ENCODE data around the gene DLGAP1.
"Not testable (repeated sequence)": the region's sequence is repeated elsewhere in the genome, so short reads cannot be mapped to it uniquely, and the experiment has no call there.

Gene DLGAP1

DNA sequence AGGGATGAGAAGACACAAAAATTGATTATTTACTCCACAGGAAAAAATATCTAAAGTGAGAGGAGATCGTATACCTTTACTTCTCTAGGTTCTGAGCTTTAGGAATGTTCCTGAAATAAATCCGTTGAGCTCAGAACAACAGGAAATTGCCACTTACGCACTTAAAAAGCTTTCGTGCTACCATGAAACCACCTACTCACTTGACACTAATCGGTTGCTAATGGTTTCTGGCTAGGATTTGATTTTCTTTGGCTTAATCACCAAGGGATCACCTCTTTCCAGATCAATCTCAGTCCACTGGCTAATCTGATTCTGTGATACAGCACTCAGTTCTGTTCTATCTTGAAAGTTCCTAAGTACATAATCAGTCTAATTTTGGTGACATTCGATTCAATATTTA, 419.6 kb downstream of the DLGAP1 start:
- TF ChIP-seq, protein P1, sequence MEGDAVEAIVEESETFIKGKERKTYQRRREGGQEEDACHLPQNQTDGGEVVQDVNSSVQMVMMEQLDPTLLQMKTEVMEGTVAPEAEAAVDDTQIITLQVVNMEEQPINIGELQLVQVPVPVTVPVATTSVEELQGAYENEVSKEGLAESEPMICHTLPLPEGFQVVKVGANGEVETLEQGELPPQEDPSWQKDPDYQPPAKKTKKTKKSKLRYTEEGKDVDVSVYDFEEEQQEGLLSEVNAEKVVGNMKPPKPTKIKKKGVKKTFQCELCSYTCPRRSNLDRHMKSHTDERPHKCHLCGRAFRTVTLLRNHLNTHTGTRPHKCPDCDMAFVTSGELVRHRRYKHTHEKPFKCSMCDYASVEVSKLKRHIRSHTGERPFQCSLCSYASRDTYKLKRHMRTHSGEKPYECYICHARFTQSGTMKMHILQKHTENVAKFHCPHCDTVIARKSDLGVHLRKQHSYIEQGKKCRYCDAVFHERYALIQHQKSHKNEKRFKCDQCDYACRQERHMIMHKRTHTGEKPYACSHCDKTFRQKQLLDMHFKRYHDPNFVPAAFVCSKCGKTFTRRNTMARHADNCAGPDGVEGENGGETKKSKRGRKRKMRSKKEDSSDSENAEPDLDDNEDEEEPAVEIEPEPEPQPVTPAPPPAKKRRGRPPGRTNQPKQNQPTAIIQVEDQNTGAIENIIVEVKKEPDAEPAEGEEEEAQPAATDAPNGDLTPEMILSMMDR (IDR thresholded peaks at IDR 0.05; ENCODE audit: low read depth, low read length), result no peak
- H3K4me3 ChIP-seq (ENCODE audit: low read depth, low read length), result no peak overlapping the region
- H3K36me3 ChIP-seq, result no peaks in the 10 kb centered on the region
- no peak overlapping the region for H3K27ac ChIP-seq
- DNase-seq, result no peak
- no peaks in the 10 kb centered on the region for H3K9me3 ChIP-seq (ENCODE audit: severe bottlenecking)
- H3K27me3 ChIP-seq (ENCODE audit: insufficient read depth, low read depth, severe bottlenecking), result peaks cover 7% of the 10 kb centered on the region

DNA sequence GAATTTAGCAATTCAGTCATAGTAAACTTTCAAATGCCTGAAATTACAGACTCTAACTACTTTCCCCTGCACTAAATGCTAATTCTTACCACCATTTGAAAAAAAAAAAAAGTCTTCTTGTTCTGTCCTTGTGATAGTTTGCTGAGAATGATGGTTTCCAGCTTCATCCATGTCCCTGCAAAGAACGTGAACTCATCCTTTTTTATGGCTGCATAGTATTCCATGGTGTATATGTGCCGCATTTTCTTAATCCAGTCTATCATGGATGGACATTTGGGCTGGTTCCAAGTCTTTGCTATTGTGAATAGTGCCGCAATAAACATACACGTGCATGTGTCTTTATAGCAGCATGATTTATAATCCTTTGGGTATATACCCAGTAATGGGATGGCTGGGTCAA, 420.3 kb downstream of the DLGAP1 start:
- H3K27me3 ChIP-seq (ENCODE audit: insufficient read depth, low read depth, severe bottlenecking); DNase-seq; H3K36me3 ChIP-seq: not testable (repeated sequence)

GRCh38 chr18:4026542-4026941, 428.6 kb downstream of the DLGAP1 start:
- DNase-seq, result no peak
- H3K27ac ChIP-seq, result no peak overlapping the region
- no peaks in the 10 kb centered on the region for H3K36me3 ChIP-seq
- H3K9me3 ChIP-seq (ENCODE audit: severe bottlenecking), result no peaks in the 10 kb centered on the region
- TF ChIP-seq, protein P1 (IDR thresholded peaks at IDR 0.05; ENCODE audit: low read depth, low read length), result no peak
- H3K27me3 ChIP-seq (ENCODE audit: insufficient read depth, low read depth, severe bottlenecking), result peaks cover 11% of the 10 kb centered on the region
- no peak overlapping the region for H3K4me3 ChIP-seq (ENCODE audit: low read depth, low read length)

More for the DNA sequence above, 420.3 kb downstream of the DLGAP1 start:
- H3K9me3 ChIP-seq (ENCODE audit: severe bottlenecking); H3K4me3 ChIP-seq (ENCODE audit: low read depth, low read length); H3K27ac ChIP-seq: not testable (repeated sequence)

- H3K27me3 ChIP-seq (ENCODE audit: insufficient read depth, low read depth, severe bottlenecking), result peaks cover 11% of the 10 kb centered on the region
- no peaks in the 10 kb centered on the region for H3K9me3 ChIP-seq (ENCODE audit: severe bottlenecking)
- no peak overlapping the region for H3K4me3 ChIP-seq (ENCODE audit: low read depth, low read length)
- no peaks in the 10 kb centered on the region for H3K36me3 ChIP-seq
- H3K27ac ChIP-seq, result no peak overlapping the region
- TF ChIP-seq, protein P1 (IDR thresholded peaks at IDR 0.05; ENCODE audit: low read depth, low read length), result no peak
- no peak for DNase-seq
These were observed 430.4 kb downstream of the DLGAP1 start for GRCh38 chr18:4024702-4025101.

- H3K27ac ChIP-seq, H3K36me3 ChIP-seq: not testable (repeated sequence)
These were observed 432.4 kb downstream of the DLGAP1 start for GRCh38 chr18:4022749-4023148.

DNA sequence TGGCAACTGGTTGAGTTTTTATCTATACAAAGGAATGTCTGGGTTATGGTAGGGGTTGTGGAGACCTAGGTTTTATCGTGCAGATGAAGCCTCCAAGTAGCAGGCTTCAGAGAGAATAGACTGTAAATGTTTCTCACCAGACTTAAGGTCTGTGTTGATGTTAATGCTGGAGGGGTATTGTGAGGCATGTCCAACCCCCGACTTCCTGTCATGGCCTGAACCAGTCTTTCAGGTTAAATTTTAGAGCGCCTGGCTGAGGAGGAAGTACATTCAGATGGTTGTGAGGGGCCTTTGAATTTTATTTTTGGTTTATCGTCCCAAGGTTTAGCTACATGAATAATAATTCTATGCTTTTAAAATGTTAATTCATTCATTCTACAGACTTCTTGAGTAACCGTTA, 435.1 kb downstream of the DLGAP1 start:
- DNase-seq, result no peak
- H3K9me3 ChIP-seq (ENCODE audit: severe bottlenecking), result no peaks in the 10 kb centered on the region
- no peak overlapping the region for H3K4me3 ChIP-seq (ENCODE audit: low read depth, low read length)
- H3K27ac ChIP-seq, result no peak overlapping the region
- TF ChIP-seq, protein P1 (IDR thresholded peaks at IDR 0.05; ENCODE audit: low read depth, low read length), result no peak
- H3K36me3 ChIP-seq, result no peaks in the 10 kb centered on the region
- H3K27me3 ChIP-seq (ENCODE audit: insufficient read depth, low read depth, severe bottlenecking), result peaks cover 16% of the 10 kb centered on the region

More at GRCh38 chr18:4022749-4023148, 432.4 kb downstream of the DLGAP1 start:
- H3K4me3 ChIP-seq (ENCODE audit: low read depth, low read length); H3K9me3 ChIP-seq (ENCODE audit: severe bottlenecking); DNase-seq: not testable (repeated sequence)
- peaks cover 15% of the 10 kb centered on the region for H3K27me3 ChIP-seq (ENCODE audit: insufficient read depth, low read depth, severe bottlenecking)

DNA sequence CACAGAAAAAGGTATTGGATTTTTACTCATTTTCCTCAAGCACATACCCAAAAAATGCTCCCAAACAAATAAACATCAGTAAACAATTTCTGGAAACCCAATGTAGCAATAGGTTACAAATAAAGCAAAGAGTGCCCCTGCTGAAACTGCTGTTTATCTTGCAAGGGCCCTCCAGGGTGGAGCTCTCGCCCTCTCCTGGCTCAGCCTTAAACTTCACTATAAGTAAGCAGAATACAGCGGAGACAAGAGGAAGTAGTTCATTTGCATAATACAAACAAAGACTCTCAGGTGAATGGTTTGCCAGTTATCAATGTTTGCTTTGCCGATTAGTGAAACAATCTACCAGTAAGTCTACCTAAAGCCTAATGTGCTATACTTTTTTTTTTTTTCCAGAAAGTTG, 437.6 kb downstream of the DLGAP1 start:
- peak; percentile 13 for DNase-seq
- TF ChIP-seq, protein P1 (IDR thresholded peaks at IDR 0.05; ENCODE audit: low read depth, low read length), result peak; percentile 35; the same call in 1 of the 2 replicates

More for the DNA sequence above, 437.6 kb downstream of the DLGAP1 start:
- H3K27me3 ChIP-seq (ENCODE audit: insufficient read depth, low read depth, severe bottlenecking), result peaks cover 19% of the 10 kb centered on the region
- H3K27ac ChIP-seq, result no peak overlapping the region
- no peaks in the 10 kb centered on the region for H3K36me3 ChIP-seq
- no peaks in the 10 kb centered on the region for H3K9me3 ChIP-seq (ENCODE audit: severe bottlenecking)
- no peak overlapping the region for H3K4me3 ChIP-seq (ENCODE audit: low read depth, low read length)

Data from WERI-Rb-1 (cell line).